Measurements from ENCODE around the gene KCP.

DNA sequence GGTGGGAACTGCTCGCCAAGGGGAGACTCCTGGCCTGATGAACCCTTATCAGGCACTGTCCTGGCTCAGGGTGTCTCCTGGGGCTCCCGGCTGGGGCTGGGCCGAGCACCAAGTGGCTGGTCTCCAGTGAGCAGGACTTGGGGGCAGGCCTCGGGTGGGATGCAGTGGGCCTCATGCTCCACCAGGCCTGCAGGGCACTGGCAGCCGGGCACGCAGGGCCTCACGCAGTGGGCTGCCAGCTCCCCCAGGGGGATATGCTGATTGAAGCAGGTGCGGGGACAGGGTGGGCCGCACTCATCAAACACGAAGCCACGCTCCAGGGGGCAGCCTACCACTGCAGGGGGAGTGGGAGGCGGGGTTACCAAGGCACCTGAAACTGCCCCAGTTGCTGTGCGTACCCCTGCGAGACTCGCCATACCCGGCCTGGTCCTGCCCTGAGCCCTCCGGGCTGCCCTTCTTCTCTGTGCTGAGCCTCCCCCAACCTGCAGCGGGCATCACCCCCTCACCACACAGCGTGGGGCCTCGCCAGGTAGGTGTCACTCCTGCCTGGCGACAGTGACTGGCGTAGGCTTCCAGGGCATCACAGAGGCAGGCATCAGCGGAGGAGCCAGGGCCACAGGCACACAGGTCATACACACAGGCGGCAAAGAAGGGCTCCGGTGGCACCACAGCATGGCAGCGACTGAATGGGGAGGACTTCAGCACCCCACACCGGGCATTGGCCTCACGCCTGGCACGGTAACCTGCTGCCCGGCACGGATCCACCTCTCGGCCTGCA is 33.3 kb downstream of the KCP start:
- TF ChIP-seq, protein P1, sequence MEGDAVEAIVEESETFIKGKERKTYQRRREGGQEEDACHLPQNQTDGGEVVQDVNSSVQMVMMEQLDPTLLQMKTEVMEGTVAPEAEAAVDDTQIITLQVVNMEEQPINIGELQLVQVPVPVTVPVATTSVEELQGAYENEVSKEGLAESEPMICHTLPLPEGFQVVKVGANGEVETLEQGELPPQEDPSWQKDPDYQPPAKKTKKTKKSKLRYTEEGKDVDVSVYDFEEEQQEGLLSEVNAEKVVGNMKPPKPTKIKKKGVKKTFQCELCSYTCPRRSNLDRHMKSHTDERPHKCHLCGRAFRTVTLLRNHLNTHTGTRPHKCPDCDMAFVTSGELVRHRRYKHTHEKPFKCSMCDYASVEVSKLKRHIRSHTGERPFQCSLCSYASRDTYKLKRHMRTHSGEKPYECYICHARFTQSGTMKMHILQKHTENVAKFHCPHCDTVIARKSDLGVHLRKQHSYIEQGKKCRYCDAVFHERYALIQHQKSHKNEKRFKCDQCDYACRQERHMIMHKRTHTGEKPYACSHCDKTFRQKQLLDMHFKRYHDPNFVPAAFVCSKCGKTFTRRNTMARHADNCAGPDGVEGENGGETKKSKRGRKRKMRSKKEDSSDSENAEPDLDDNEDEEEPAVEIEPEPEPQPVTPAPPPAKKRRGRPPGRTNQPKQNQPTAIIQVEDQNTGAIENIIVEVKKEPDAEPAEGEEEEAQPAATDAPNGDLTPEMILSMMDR (IDR thresholded peaks at IDR 0.05 in 2 of 3, conservative IDR thresholded peaks at IDR 0.05 in 1 of 3; ENCODE audit: borderline replicate concordance in 1 of 3, insufficient read depth in 1 of 3, low read depth in 2 of 3, low read length in 2 of 3) = no peak
- TF ChIP-seq RAD21 (IDR thresholded peaks at IDR 0.05; ENCODE audit: low read depth) (no peak), POLR2AphosphoS5 (IDR thresholded peaks at IDR 0.05; ENCODE audit: low read depth, low read length) (no peak), ELF1 (IDR thresholded peaks at IDR 0.05; ENCODE audit: borderline replicate concordance, low read depth) (no peak)
- TF ChIP-seq, protein P2, sequence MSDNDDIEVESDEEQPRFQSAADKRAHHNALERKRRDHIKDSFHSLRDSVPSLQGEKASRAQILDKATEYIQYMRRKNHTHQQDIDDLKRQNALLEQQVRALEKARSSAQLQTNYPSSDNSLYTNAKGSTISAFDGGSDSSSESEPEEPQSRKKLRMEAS (IDR thresholded peaks at IDR 0.05) = no peak

Data from HCT116 (cell line).